ENCODE measurements around the gene ERBB4.

- TF ChIP-seq CTCF (IDR thresholded peaks at IDR 0.05 in 2 of 3, conservative IDR thresholded peaks at IDR 0.05 in 1 of 3; ENCODE audit: control insufficient read depth in 2 of 3, extremely low read depth in 1 of 3, insufficient read depth in 1 of 3, low read depth in 3 of 3, low read length in 3 of 3): no peak
- TF ChIP-seq HCFC1 (IDR thresholded peaks at IDR 0.05; ENCODE audit: low read length): no peak
- TF ChIP-seq NFIC (IDR thresholded peaks at IDR 0.05; ENCODE audit: low read depth, low read length): no peak
- TF ChIP-seq NRF1 (conservative IDR thresholded peaks at IDR 0.05; ENCODE audit: low read depth, low read length): no peak
Measured at GRCh38 chr2:211407076-211407475, 1131.5 kb downstream of the ERBB4 start.
